Left ventricle myocardium inferior (tissue), 1 donor: ENCODE measurements around the gene PIEZO2. TPM values are rescaled to one million over a fixed set of nuclear protein-coding genes. Genes with fewer than 3 reads are reported as not detected.

Source experiments
- DNase-seq: peaks from one replicate; pipeline ENCODE4 v3.0.0-alpha.2; 2020
- H3K27ac ChIP-seq: fragments of 200-600 bp; replicated peaks from 2 replicates; pipeline ENCODE4 v1.8.0; 2021
- H3K27me3 ChIP-seq: fragments of 200-600 bp; 2 replicates; pipeline ENCODE4 v1.8.0; 2021; ENCODE audit warnings: low read depth
- H3K36me3 ChIP-seq: fragments of 200-600 bp; 2 replicates; pipeline ENCODE4 v1.8.0; 2021
- H3K4me1 ChIP-seq: fragments of 200-600 bp; 2 replicates; pipeline ENCODE4 v1.8.0; 2021
- H3K4me3 ChIP-seq: fragments of 200-600 bp; 2 replicates; pipeline ENCODE4 v1.8.0; 2021; ENCODE audit warnings: mild to moderate bottlenecking, moderate library complexity
- H3K9me3 ChIP-seq: fragments of 200-600 bp; replicated peaks from 2 replicates; pipeline ENCODE4 v1.8.0; 2021
- CTCF ChIP-seq: fragments of 200-600 bp; IDR thresholded peaks from 2 replicates; pipeline ENCODE4 v1.8.0; 2021; ENCODE audit warnings: antibody characterized with exemption, mild to moderate bottlenecking, borderline replicate concordance
- intact Hi-C: fragments of 100-400 bp; cut with micrococcal nuclease; formaldehyde crosslinking; loops from one replicate; pipeline ENCODE4 v1.11.0; 2022
- total RNA-seq: library from RNA; stranded (reverse); fragmentation: NEBNext Ultra II Directional; extraction: Animal tissue kit (Norgen Biotek cat#: 25700); gene quantifications from one replicate; pipeline ENCODE4 v1.2.1, GENCODE V29; 2021
- donor health status: DM: no; HTN: yes; CAD: no; lungs with severe emphysema.

PIEZO2 gene
- total RNA-seq, 1 donor from 2014 or later: 0.33 TPM

GRCh38 chr18:11004951-11005350 is 144.4 kb downstream of the PIEZO2 start:
- Histone ChIP-seq H3K27me3 (peaks cover 2% of the 10 kb centered on the region), H3K9me3 (no peaks in the 10 kb centered on the region), H3K4me1 (no peaks in the 10 kb centered on the region), H3K36me3 (no peaks in the 10 kb centered on the region), H3K27ac (no peak overlapping the region), H3K4me3 (no peak overlapping the region)
- no peak for TF ChIP-seq CTCF
- no peak for DNase-seq
- intact Hi-C loops: no loop called here

- TF ChIP-seq CTCF: no peak
- DNase-seq: no peak
- intact Hi-C loops: no loop called here
- H3K4me1 ChIP-seq: no peaks in the 10 kb centered on the region
- no peaks in the 10 kb centered on the region for H3K9me3 ChIP-seq
- H3K27me3 ChIP-seq: peaks cover 6% of the 10 kb centered on the region
- no peak overlapping the region for H3K4me3 ChIP-seq
- H3K36me3 ChIP-seq: no peaks in the 10 kb centered on the region
- H3K27ac ChIP-seq: no peak overlapping the region
These were observed 145.1 kb downstream of the PIEZO2 start for GRCh38 chr18:11004294-11004693.

GRCh38 chr18:11002796-11003195 is 146.6 kb downstream of the PIEZO2 start:
- Histone ChIP-seq H3K4me1 (no peaks in the 10 kb centered on the region), H3K27ac (no peak overlapping the region), H3K27me3 (peaks cover 6% of the 10 kb centered on the region), H3K36me3 (no peaks in the 10 kb centered on the region), H3K9me3 (peaks cover 9% of the 10 kb centered on the region), H3K4me3 (no peak overlapping the region)
- no peak for DNase-seq
- no peak for TF ChIP-seq CTCF
- intact Hi-C loops: no loop called here

GRCh38 chr18:11002277-11002676 is 147.1 kb downstream of the PIEZO2 start:
- no peak overlapping the region for H3K27ac ChIP-seq
- H3K4me3 ChIP-seq: no peak overlapping the region
- DNase-seq: no peak
- peaks cover 6% of the 10 kb centered on the region for H3K27me3 ChIP-seq
- H3K36me3 ChIP-seq: no peaks in the 10 kb centered on the region
- no peaks in the 10 kb centered on the region for H3K4me1 ChIP-seq
- TF ChIP-seq CTCF: no peak
- H3K9me3 ChIP-seq: peaks cover 15% of the 10 kb centered on the region
- intact Hi-C loops: no loop called here

GRCh38 chr18:11000071-11000470 is 149.3 kb downstream of the PIEZO2 start:
- no peaks in the 10 kb centered on the region for H3K4me1 ChIP-seq
- intact Hi-C loops: no loop called here
- H3K27ac ChIP-seq: no peak overlapping the region
- H3K36me3 ChIP-seq: no peaks in the 10 kb centered on the region
- no peak for TF ChIP-seq CTCF
- no peak overlapping the region for H3K4me3 ChIP-seq
- no peak for DNase-seq
- peaks cover 6% of the 10 kb centered on the region for H3K27me3 ChIP-seq
- peaks cover 25% of the 10 kb centered on the region for H3K9me3 ChIP-seq

- no peak for DNase-seq
- Histone ChIP-seq H3K27me3 (peaks cover 6% of the 10 kb centered on the region), H3K36me3 (no peaks in the 10 kb centered on the region), H3K9me3 (peaks cover 27% of the 10 kb centered on the region), H3K27ac (no peak overlapping the region), H3K4me1 (no peaks in the 10 kb centered on the region), H3K4me3 (no peak overlapping the region)
- intact Hi-C loops: no loop called here
- TF ChIP-seq CTCF: no peak
These were observed 151.5 kb downstream of the PIEZO2 start for GRCh38 chr18:10997885-10998284.
